ENCODE data around the gene ANK2.
"Not testable (repeated sequence)": the region's sequence is repeated elsewhere in the genome, so short reads cannot be mapped to it uniquely, and the experiment has no call there.

ANK2 gene

DNA sequence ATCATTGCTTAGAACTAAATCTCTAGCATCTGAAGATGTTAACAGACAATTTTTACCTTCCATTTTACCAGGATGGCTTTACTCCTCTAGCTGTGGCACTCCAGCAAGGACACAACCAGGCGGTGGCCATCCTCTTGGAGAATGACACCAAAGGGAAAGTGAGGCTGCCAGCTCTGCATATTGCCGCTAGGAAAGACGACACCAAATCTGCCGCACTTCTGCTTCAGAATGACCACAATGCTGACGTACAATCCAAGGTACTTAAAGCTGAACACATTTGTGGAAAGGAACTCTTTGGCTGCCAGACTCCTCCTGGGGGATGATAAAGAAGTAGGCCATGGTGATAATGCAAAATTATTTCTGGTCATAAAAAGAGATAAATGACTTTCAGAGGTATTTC lies 187.5 kb downstream of the ANK2 start:
- Histone ChIP-seq H3K36me3 (ENCODE audit: insufficient read depth, low read length) (no peaks in the 10 kb centered on the region), H3K4me3 (ENCODE audit: low read depth in 1 of 2, low read length in 2 of 2) (no peak overlapping the region), H4K20me1 (ENCODE audit: insufficient read depth, low read length) (no peaks in the 10 kb centered on the region), H3K27ac (ENCODE audit: low read length) (no peak overlapping the region), H3K9ac (ENCODE audit: low read depth, low read length) (no peak overlapping the region), H3K4me2 (ENCODE audit: insufficient read depth, low read length) (no peak overlapping the region), H3K4me1 (ENCODE audit: insufficient read depth, low read length) (no peaks in the 10 kb centered on the region), H3K27me3 (ENCODE audit: insufficient read depth, low read length, poor library complexity) (no peaks in the 10 kb centered on the region), H2AFZ (ENCODE audit: low read depth, low read length) (no peak overlapping the region), H3K9me3 (ENCODE audit: insufficient read depth, low read length, severe bottlenecking) (no peaks in the 10 kb centered on the region), H3K79me2 (ENCODE audit: insufficient read depth, low read length) (no peaks in the 10 kb centered on the region)
- DNase-seq (no peak), ATAC-seq (ENCODE audit: insufficient read depth, low read depth) (no peak)
- TF ChIP-seq, protein P1, sequence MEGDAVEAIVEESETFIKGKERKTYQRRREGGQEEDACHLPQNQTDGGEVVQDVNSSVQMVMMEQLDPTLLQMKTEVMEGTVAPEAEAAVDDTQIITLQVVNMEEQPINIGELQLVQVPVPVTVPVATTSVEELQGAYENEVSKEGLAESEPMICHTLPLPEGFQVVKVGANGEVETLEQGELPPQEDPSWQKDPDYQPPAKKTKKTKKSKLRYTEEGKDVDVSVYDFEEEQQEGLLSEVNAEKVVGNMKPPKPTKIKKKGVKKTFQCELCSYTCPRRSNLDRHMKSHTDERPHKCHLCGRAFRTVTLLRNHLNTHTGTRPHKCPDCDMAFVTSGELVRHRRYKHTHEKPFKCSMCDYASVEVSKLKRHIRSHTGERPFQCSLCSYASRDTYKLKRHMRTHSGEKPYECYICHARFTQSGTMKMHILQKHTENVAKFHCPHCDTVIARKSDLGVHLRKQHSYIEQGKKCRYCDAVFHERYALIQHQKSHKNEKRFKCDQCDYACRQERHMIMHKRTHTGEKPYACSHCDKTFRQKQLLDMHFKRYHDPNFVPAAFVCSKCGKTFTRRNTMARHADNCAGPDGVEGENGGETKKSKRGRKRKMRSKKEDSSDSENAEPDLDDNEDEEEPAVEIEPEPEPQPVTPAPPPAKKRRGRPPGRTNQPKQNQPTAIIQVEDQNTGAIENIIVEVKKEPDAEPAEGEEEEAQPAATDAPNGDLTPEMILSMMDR (IDR thresholded peaks at IDR 0.05; ENCODE audit: borderline replicate concordance, extremely low read depth, low read length, poor library complexity, severe bottlenecking): no peak
- no peak for TF ChIP-seq EZH2 (IDR thresholded peaks at IDR 0.05; ENCODE audit: borderline replicate concordance, low read depth, low read length, severe bottlenecking)

DNA sequence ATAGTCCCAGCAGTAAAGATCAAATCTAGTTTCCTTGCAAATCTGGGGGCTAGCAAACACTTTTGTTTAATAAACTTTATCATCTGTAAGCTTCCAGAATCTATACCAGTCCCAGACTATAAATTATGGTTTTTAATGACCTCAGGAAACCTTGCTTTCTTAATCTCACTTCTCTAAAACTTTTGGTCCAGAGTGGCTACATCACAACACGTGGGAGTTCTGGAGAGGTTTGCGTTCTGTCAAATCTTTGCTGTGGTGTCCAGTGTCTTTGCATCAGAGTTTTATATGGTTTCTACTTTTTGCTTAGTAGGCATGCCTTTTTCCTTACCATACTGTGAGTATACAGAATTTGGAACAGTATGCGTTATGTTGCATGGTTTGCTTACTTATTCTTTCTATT lies 193.9 kb downstream of the ANK2 start:
- no peak for TF ChIP-seq EZH2 (IDR thresholded peaks at IDR 0.05; ENCODE audit: borderline replicate concordance, low read depth, low read length, severe bottlenecking)
- TF ChIP-seq, protein P1 (IDR thresholded peaks at IDR 0.05; ENCODE audit: borderline replicate concordance, extremely low read depth, low read length, poor library complexity, severe bottlenecking): no peak
- ATAC-seq (ENCODE audit: insufficient read depth, low read depth): no peak
- no peak for DNase-seq
- Histone ChIP-seq H3K9me3 (ENCODE audit: insufficient read depth, low read length, severe bottlenecking) (no peaks in the 10 kb centered on the region), H3K36me3 (ENCODE audit: insufficient read depth, low read length) (no peaks in the 10 kb centered on the region), H3K4me3 (ENCODE audit: low read depth in 1 of 2, low read length in 2 of 2) (no peak overlapping the region), H3K27me3 (ENCODE audit: insufficient read depth, low read length, poor library complexity) (no peaks in the 10 kb centered on the region), H3K79me2 (ENCODE audit: insufficient read depth, low read length) (no peaks in the 10 kb centered on the region), H4K20me1 (ENCODE audit: insufficient read depth, low read length) (no peaks in the 10 kb centered on the region), H3K9ac (ENCODE audit: low read depth, low read length) (no peak overlapping the region), H3K4me2 (ENCODE audit: insufficient read depth, low read length) (no peak overlapping the region), H3K4me1 (ENCODE audit: insufficient read depth, low read length) (no peaks in the 10 kb centered on the region), H2AFZ (ENCODE audit: low read depth, low read length) (no peak overlapping the region), H3K27ac (ENCODE audit: low read length) (no peak overlapping the region)

DNA sequence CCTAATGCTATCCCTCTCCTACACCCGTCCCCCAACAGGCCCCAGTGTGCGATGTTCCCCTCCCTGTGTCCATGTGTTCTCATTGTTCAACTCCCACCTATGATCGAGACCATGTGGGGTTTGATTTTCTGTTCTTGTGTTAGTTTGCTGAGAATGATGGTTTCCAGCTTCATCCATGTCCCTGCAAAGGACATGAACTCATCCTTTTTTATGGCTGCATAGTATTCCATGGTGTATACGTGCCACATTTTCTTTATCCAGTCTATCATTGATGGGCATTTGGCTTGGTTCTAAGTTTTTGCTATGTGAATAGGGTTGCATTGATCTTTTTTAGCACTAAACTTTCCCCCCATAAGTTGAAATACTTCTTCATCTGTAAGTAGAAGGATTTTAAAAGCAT lies 195.3 kb downstream of the ANK2 start:
- H3K36me3 ChIP-seq (ENCODE audit: insufficient read depth, low read length); H3K4me2 ChIP-seq (ENCODE audit: insufficient read depth, low read length); H2AFZ ChIP-seq (ENCODE audit: low read depth, low read length); DNase-seq; H3K27me3 ChIP-seq (ENCODE audit: insufficient read depth, low read length, poor library complexity); H4K20me1 ChIP-seq (ENCODE audit: insufficient read depth, low read length); H3K4me1 ChIP-seq (ENCODE audit: insufficient read depth, low read length); H3K79me2 ChIP-seq (ENCODE audit: insufficient read depth, low read length); ATAC-seq (ENCODE audit: insufficient read depth, low read depth); H3K9ac ChIP-seq (ENCODE audit: low read depth, low read length); H3K9me3 ChIP-seq (ENCODE audit: insufficient read depth, low read length, severe bottlenecking); H3K27ac ChIP-seq (ENCODE audit: low read length); H3K4me3 ChIP-seq (ENCODE audit: low read depth in 1 of 2, low read length in 2 of 2): not testable (repeated sequence)

DNA sequence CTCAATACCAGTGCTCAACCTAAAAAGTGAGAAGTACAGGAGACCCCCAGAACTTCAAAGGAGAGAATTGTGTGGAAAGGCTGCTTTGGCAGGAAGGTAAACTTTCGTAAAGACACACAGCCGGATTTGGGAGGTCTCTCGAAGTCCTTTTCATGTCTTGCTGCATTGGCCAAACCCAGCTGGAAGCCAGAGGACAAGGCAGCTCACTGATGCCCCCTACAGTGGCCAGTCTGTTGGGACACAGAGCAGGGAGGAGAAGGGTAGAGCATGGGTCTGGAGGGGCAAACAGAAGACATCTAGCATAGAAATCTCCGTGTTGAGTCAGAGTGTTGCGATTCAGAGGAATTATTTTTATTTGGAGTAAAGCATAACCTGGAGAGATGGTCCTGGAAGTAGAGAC lies 198.9 kb downstream of the ANK2 start:
- H3K9me3 ChIP-seq (ENCODE audit: insufficient read depth, low read length, severe bottlenecking): no peaks in the 10 kb centered on the region
- no peak overlapping the region for H3K4me3 ChIP-seq (ENCODE audit: low read depth in 1 of 2, low read length in 2 of 2)
- no peak for DNase-seq
- H3K4me1 ChIP-seq (ENCODE audit: insufficient read depth, low read length): no peaks in the 10 kb centered on the region
- no peaks in the 10 kb centered on the region for H4K20me1 ChIP-seq (ENCODE audit: insufficient read depth, low read length)
- H3K36me3 ChIP-seq (ENCODE audit: insufficient read depth, low read length): no peaks in the 10 kb centered on the region
- no peak overlapping the region for H3K4me2 ChIP-seq (ENCODE audit: insufficient read depth, low read length)
- H3K79me2 ChIP-seq (ENCODE audit: insufficient read depth, low read length): no peaks in the 10 kb centered on the region
- ATAC-seq (ENCODE audit: insufficient read depth, low read depth): no peak
- no peak overlapping the region for H3K27ac ChIP-seq (ENCODE audit: low read length)
- H2AFZ ChIP-seq (ENCODE audit: low read depth, low read length): no peak overlapping the region
- no peaks in the 10 kb centered on the region for H3K27me3 ChIP-seq (ENCODE audit: insufficient read depth, low read length, poor library complexity)
- no peak overlapping the region for H3K9ac ChIP-seq (ENCODE audit: low read depth, low read length)
- TF ChIP-seq, protein P1 (IDR thresholded peaks at IDR 0.05; ENCODE audit: borderline replicate concordance, extremely low read depth, low read length, poor library complexity, severe bottlenecking): no peak
